Panc1 (cell line): ENCODE data around the gene ABCG1.

Experiments used
- POLR2AphosphoS5 ChIP-seq: IDR thresholded peaks from 2 replicates; pipeline ENCODE4 v1.6.1; 2012; ENCODE audit warnings: mild to moderate bottlenecking, low read depth, low read length, moderate library complexity
- SIN3A ChIP-seq: IDR thresholded peaks from 2 replicates; pipeline ENCODE4 v1.6.1; 2012; ENCODE audit warnings: low read depth, mild to moderate bottlenecking, low read length, moderate library complexity, borderline replicate concordance; ENCODE audit not compliant: insufficient read depth
- TCF7L2 ChIP-seq: IDR thresholded peaks from 2 replicates; pipeline ENCODE4 v1.6.1; 2011; ENCODE audit warnings: mild to moderate bottlenecking, low read depth, low read length, inconsistent platforms
- TF ChIP-seq, protein P1 (sequence below): fragments of 450-650 bp; IDR thresholded peaks from 2 replicates; pipeline ENCODE4 v1.5.1; 2017; ENCODE audit warnings: mild to moderate bottlenecking
- TF ChIP-seq, protein P2 (sequence below), 2 experiments: IDR thresholded peaks; 2 replicates each; pipeline ENCODE4 v1.6.1; 2011 to 2012; ENCODE audit warnings: low read depth in 2 of 2, control low read depth in 1 of 2, low read length in 1 of 2, mild to moderate bottlenecking in 1 of 2, moderate library complexity in 1 of 2; ENCODE audit not compliant: insufficient read depth in 1 of 2

DNA sequence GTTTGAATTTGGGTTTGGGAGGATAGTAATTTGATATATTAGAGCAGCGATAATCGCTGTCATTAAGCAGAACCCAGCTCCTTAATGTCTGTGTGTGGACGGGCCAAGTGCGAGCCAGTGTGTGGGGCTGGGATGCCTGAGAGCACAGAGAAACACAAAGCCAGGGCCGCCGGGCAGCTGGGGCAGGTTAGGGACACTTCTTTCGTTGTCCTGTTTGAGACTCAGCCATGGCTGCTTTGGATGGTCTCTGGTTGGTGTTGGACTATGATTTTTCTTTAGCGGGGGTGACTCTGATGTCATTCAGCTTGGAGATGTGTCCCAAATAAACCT is 33.4 kb downstream of the ABCG1 start:
- TF ChIP-seq, protein P1, sequence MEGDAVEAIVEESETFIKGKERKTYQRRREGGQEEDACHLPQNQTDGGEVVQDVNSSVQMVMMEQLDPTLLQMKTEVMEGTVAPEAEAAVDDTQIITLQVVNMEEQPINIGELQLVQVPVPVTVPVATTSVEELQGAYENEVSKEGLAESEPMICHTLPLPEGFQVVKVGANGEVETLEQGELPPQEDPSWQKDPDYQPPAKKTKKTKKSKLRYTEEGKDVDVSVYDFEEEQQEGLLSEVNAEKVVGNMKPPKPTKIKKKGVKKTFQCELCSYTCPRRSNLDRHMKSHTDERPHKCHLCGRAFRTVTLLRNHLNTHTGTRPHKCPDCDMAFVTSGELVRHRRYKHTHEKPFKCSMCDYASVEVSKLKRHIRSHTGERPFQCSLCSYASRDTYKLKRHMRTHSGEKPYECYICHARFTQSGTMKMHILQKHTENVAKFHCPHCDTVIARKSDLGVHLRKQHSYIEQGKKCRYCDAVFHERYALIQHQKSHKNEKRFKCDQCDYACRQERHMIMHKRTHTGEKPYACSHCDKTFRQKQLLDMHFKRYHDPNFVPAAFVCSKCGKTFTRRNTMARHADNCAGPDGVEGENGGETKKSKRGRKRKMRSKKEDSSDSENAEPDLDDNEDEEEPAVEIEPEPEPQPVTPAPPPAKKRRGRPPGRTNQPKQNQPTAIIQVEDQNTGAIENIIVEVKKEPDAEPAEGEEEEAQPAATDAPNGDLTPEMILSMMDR, result no peak
- TF ChIP-seq, protein P2, sequence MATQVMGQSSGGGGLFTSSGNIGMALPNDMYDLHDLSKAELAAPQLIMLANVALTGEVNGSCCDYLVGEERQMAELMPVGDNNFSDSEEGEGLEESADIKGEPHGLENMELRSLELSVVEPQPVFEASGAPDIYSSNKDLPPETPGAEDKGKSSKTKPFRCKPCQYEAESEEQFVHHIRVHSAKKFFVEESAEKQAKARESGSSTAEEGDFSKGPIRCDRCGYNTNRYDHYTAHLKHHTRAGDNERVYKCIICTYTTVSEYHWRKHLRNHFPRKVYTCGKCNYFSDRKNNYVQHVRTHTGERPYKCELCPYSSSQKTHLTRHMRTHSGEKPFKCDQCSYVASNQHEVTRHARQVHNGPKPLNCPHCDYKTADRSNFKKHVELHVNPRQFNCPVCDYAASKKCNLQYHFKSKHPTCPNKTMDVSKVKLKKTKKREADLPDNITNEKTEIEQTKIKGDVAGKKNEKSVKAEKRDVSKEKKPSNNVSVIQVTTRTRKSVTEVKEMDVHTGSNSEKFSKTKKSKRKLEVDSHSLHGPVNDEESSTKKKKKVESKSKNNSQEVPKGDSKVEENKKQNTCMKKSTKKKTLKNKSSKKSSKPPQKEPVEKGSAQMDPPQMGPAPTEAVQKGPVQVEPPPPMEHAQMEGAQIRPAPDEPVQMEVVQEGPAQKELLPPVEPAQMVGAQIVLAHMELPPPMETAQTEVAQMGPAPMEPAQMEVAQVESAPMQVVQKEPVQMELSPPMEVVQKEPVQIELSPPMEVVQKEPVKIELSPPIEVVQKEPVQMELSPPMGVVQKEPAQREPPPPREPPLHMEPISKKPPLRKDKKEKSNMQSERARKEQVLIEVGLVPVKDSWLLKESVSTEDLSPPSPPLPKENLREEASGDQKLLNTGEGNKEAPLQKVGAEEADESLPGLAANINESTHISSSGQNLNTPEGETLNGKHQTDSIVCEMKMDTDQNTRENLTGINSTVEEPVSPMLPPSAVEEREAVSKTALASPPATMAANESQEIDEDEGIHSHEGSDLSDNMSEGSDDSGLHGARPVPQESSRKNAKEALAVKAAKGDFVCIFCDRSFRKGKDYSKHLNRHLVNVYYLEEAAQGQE (IDR thresholded peaks at IDR 0.05; ENCODE audit: insufficient read depth in 1 of 2, low read depth in 2 of 2, low read length in 1 of 2), result no peak
- TF ChIP-seq TCF7L2 (no peak), SIN3A (no peak), POLR2AphosphoS5 (no peak)
